RCC 7860 (cell line): ENCODE data around the gene SLC35B1.
"Not testable (repeated sequence)": the region's sequence is repeated elsewhere in the genome, so short reads cannot be mapped to it uniquely, and the experiment has no call there.

Experiments used
- DNase-seq: peaks from one replicate; pipeline ENCODE4 v3.0.0-alpha.2; 2015; ENCODE audit warnings: low spot score
- FAIRE-seq: peaks from 2 replicates; lab custom pipeline; 2012; peaks lifted over from hg19 to GRCh38; lab: Jason Lieb, UNC

The SLC35B1 gene

GRCh38 chr17:49674507-49674906 is 33.3 kb downstream of the SLC35B1 start:
- FAIRE-seq (no peak), DNase-seq (no peak)

GRCh38 chr17:49673679-49674078 is 34.1 kb downstream of the SLC35B1 start:
- not testable (repeated sequence) for DNase-seq, FAIRE-seq

DNA sequence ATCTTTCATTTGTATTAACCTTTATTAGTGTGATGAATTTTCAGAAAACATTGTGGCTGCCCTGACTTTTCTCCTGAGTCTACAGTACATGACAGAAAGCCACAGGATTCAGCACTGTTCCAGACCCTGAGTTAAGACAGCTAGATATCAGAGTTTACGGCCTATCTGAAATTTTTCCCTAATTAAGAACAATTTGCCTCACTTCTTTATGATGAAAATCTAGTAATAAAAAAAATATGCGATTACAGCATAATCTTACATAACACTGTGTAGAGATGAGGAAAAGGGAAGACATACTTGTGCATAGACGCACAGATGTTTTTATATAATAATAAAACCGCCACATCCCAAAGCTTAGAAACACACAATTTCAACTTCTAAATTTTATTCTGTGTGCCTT is 37.1 kb downstream of the SLC35B1 start:
- DNase-seq = no peak
- FAIRE-seq = no peak

DNA sequence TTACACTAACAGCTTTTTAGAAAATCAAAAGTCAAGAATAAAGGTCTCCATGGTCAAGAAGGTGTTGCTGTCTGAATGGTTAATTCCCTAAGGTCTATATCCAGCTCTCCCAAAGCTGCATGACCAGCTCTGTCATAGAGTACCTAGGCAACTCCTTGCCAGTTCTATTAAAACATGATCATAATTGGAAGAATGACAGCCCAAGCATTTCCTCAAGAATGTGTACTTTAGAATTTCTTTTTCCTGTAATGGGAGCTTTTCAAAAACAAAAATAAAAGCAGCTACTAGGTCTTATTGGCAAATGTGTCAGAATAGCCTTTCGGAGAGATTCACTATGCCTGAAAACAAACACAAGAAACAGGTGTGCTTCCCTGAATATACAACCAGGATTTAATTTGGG is 37.8 kb downstream of the SLC35B1 start:
- DNase-seq (no peak), FAIRE-seq (no peak)

DNA sequence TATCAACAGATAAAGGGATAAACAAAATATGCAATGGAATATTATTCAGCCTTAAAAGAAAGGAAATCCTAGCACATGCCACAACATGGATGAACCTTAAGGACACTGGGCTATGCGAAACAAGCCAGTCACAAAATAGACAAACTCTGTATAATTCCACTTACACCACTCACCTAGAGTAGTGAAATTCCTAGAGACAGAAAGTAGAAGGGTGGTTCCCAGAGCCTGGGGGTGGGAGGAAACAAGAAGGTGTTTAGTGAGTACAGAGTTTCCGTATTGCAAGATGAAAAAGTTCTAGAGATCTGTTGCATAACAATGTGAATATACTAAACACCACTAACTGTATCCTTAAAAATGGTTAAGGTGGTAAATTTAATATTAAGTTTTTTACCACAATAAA is 39.9 kb downstream of the SLC35B1 start:
- no peak for DNase-seq

DNA sequence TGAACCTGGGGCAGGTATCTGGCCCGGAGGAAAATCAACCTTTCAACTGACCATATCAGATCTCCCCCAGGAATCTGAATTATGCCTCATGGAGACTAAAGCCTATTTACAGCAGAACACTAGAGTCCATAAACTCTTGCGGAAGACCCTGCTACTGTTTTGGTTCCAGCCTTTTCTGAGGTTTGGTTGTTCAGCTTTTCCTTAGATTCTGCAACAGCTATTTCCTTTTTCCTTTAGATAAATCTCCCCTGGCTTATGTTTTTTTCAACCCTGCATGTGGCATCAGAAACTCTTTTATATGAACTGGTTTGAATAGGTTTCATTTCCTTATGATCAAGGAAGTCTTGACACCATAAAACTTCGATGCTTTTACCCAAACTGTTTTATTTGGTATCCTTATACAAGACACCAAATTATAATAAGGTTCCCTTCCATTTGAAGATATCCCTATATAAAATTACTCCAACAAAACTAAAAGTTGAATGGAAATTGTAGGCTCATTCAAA is 43.0 kb downstream of the SLC35B1 start:
- FAIRE-seq = no peak
- no peak for DNase-seq

More for the DNA sequence above, 39.9 kb downstream of the SLC35B1 start:
- FAIRE-seq = no peak

DNA sequence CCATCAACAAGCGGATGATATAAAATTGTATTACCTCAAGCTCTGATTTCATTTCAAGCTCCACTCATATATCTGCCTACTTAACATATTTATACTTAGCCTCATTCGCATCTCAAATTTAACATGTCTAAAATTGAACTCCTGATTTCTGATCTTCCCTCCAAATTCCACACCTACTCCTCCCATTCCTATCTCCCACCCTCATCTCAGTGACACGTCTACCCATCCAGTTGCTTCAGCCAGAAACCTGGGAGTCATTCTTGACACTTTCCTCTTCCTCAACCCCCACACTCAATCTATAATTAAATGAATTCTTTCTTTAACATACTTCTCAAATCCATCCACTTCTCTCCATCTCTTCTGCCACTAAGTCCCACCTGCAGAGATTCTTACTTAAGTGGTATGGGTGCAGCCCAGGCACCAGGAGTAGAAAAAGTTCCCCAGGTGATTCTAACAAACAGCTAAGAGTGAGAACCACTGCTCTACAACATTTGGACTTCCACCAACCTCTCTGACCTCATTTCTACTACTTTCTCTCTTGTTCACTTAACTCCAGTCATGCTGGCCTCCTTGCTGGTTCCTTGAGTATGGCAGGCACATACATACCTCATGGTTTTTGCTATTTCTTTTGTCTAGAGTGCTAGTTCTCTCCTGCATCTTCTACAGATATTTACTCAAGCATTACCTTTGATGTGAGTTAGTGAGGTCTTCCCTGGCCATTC is 47.9 kb downstream of the SLC35B1 start:
- FAIRE-seq = no peak
- DNase-seq = no peak

GRCh38 chr17:49656247-49656646 is 51.5 kb downstream of the SLC35B1 start:
- FAIRE-seq (no peak), DNase-seq (no peak)
